Endodermal cell (in vitro differentiated cells): ENCODE measurements around the gene LYST. TPM values are rescaled to one million over a fixed set of nuclear protein-coding genes. Genes with fewer than 3 reads are reported as not detected.

Experiments
- DNase-seq: peaks from one replicate; pipeline ENCODE4 v3.0.0-alpha.2; 2017
- H3K27ac ChIP-seq: 2 replicates; pipeline ENCODE4 v1.5.1; 2013; ENCODE audit warnings: mild to moderate bottlenecking, low read depth, low read length, moderate library complexity
- H3K27me3 ChIP-seq: 2 replicates; pipeline ENCODE4 v1.6.1; 2013; ENCODE audit warnings: mild to moderate bottlenecking, low read length, moderate library complexity; ENCODE audit not compliant: insufficient read depth, control insufficient read depth, poor library complexity, severe bottlenecking
- H3K36me3 ChIP-seq: 2 replicates; pipeline ENCODE4 v1.7.0; 2013; ENCODE audit warnings: mild to moderate bottlenecking, low read length, moderate library complexity; ENCODE audit not compliant: control insufficient read depth, insufficient read depth
- H3K4me1 ChIP-seq: one replicate; pipeline ENCODE4 v1.7.0; 2013; ENCODE audit warnings: low read length; ENCODE audit not compliant: control insufficient read depth, insufficient read depth
- H3K4me3 ChIP-seq: 2 replicates; pipeline ENCODE4 v1.5.1; 2013; ENCODE audit warnings: mild to moderate bottlenecking, low read length, moderate library complexity
- H3K9ac ChIP-seq: 2 replicates; pipeline ENCODE4 v1.6.1; 2013; ENCODE audit warnings: mild to moderate bottlenecking, low read length, moderate library complexity; ENCODE audit not compliant: poor library complexity, severe bottlenecking; ENCODE audit errors: extremely low read depth
- H3K9me3 ChIP-seq: 2 replicates; pipeline ENCODE4 v1.6.1; 2013; ENCODE audit warnings: mild to moderate bottlenecking, low read length, moderate library complexity; ENCODE audit not compliant: control insufficient read depth
- H3K27ac Mint-ChIP-seq: 2 replicates; pipeline ENCODE4 v1.8.0; 2020; ENCODE audit warnings: mixed read lengths
- H3K27me3 Mint-ChIP-seq: 2 replicates; pipeline ENCODE4 v1.8.0; 2021; ENCODE audit warnings: mild to moderate bottlenecking, mixed read lengths; ENCODE audit not compliant: insufficient read depth
- H3K36me3 Mint-ChIP-seq: 2 replicates; pipeline ENCODE4 v1.8.0; 2020; ENCODE audit warnings: low read depth, mixed read lengths
- H3K4me1 Mint-ChIP-seq: 2 replicates; pipeline ENCODE4 v1.8.0; 2020; ENCODE audit warnings: mixed read lengths
- H3K4me3 Mint-ChIP-seq: 2 replicates; pipeline ENCODE4 v1.8.0; 2020; ENCODE audit warnings: mild to moderate bottlenecking, moderate library complexity, mixed read lengths
- H3K9me3 Mint-ChIP-seq: 2 replicates; pipeline ENCODE4 v1.8.0; 2020; ENCODE audit warnings: mild to moderate bottlenecking, mixed read lengths
- CTCF ChIP-seq: fragments of 200-600 bp; sonication (generic); conservative IDR thresholded peaks from 2 replicates; pipeline ENCODE4 v1.5.0; 2021; ENCODE audit warnings: antibody characterized with exemption, mild to moderate bottlenecking
- WGBS, 2 experiments: methylation state at CpG; one replicate each; pipeline versions ENCODE4 v1.1.5 to v1.1.7; 2013; ENCODE audit warnings: missing lambda C conversion rate in 2 of 2, mixed read lengths in 1 of 2; ENCODE audit not compliant: insufficient coverage in 1 of 2, insufficient read length in 1 of 2; 5-methylcytosine and 5-hydroxymethylcytosine counted together
- total RNA-seq, 2 donors: library from RNA; stranded (reverse); fragmentation: NEBNext Ultra II Directional in 1 of 2; extraction: Animal tissue kit (Norgen Biotek cat#: 25700) in 1 of 2; gene quantifications; 2 replicates in 1 of 2; 3 replicates in 1 of 2; pipeline ENCODE4 v1.2.1, GENCODE V29; 2021

LYST gene
- total RNA-seq, 2 donors from 2014 or later: 2.5 to 6.8 TPM

DNA sequence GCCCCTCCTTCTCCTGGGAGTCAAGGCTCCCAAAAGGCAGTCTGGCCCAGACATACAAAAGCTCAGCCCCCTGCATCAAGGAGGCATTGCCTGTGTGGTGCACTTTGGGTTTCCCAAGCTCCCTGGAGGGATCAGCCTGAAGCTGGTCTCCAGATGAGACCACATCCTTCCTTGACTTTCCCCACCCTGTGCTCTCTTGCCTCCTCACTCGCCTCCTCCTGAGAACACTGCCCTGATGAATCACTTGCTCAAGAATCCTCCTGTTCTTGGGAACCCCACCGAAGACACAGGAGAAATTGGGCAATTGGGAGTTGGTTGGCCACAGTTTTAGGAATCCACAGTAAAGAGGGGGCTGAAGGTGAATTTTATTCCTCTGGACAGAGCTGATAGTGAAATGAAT is 34.8 kb upstream of the LYST start:
- no peak for DNase-seq
- 95 to 100% methylated on average over 1 to 2 of the region's 2 CpGs for WGBS, 2 experiments
- Histone ChIP-seq H3K4me3 (no peak overlapping the region), H3K27me3 (no peaks in the 10 kb centered on the region), H3K9me3 (no peaks in the 10 kb centered on the region), H3K36me3 (no peaks in the 10 kb centered on the region), H3K9ac (no peak overlapping the region), H3K27ac (no peak overlapping the region), H3K4me1 (no peaks in the 10 kb centered on the region)
- peaks cover 2% of the 10 kb centered on the region for H3K27me3 Mint-ChIP-seq
- H3K4me1 Mint-ChIP-seq: peaks cover 16% of the 10 kb centered on the region
- H3K4me3 Mint-ChIP-seq: no peak overlapping the region
- peak overlapping the region; percentile 79 for H3K27ac Mint-ChIP-seq
- no peaks in the 10 kb centered on the region for H3K36me3 Mint-ChIP-seq
- H3K9me3 Mint-ChIP-seq: no peaks in the 10 kb centered on the region
- no peak for TF ChIP-seq CTCF

DNA sequence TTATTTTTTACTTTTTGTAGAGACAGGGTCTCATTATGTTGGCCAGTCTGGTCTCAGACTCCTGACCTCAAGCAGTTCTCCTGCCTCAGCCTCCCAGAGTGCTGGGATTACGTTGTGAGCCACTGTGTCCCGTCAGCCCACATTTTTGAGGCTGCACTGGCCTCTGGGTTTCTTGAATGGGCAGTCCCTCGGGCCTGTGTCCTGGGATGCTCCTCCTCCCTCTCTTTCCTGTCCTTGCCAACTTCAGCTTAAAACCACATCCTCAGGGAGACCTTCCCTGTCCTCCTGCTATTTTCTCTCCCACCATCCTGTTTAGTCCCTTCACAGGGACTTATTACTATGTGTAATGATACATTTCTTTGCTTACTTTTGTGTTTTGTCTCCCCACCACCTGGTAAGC is 31.4 kb upstream of the LYST start:
- no peak overlapping the region for H3K4me3 Mint-ChIP-seq
- H3K27me3 Mint-ChIP-seq: peaks cover 2% of the 10 kb centered on the region
- Histone ChIP-seq H3K27me3 (no peaks in the 10 kb centered on the region), H3K4me1 (peaks cover 6% of the 10 kb centered on the region), H3K9me3 (no peaks in the 10 kb centered on the region), H3K27ac (no peak overlapping the region), H3K36me3 (no peaks in the 10 kb centered on the region), H3K4me3 (no peak overlapping the region), H3K9ac (no peak overlapping the region)
- peak overlapping the region; percentile 24 for H3K27ac Mint-ChIP-seq
- peaks cover 26% of the 10 kb centered on the region for H3K4me1 Mint-ChIP-seq
- TF ChIP-seq CTCF: no peak
- no peak for DNase-seq
- WGBS, 2 experiments: 92 to 93% methylated on average over 3 of the region's 3 CpGs
- H3K36me3 Mint-ChIP-seq: no peaks in the 10 kb centered on the region
- no peaks in the 10 kb centered on the region for H3K9me3 Mint-ChIP-seq

DNA sequence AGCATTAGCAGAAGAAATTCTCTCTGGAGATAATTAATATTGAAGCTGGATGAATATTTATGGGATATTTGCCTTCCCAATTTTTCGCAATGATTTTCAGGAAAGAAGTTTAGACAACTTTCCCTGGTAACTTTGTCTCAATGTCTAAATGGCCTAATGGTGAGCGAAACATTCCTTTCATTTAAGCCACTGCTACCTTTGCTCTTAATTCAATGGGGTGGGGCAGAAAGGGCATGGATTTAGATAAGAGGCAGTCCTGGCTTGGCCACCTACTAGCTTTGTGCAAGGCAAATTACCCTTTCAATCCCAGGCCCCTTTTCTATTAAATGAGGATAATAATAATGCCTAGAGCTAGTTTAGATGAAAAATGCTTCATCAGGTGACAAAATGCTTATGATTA is 27.1 kb upstream of the LYST start:
- H3K27me3 ChIP-seq: no peaks in the 10 kb centered on the region
- H3K9me3 ChIP-seq: no peaks in the 10 kb centered on the region
- Mint-ChIP-seq H3K36me3 (no peaks in the 10 kb centered on the region), H3K4me3 (no peak overlapping the region), H3K27me3 (no peaks in the 10 kb centered on the region), H3K4me1 (peaks cover 24% of the 10 kb centered on the region), H3K9me3 (no peaks in the 10 kb centered on the region), H3K27ac (no peak overlapping the region)
- peaks cover 16% of the 10 kb centered on the region for H3K4me1 ChIP-seq
- no peak overlapping the region for H3K27ac ChIP-seq
- no peak overlapping the region for H3K9ac ChIP-seq
- TF ChIP-seq CTCF: no peak
- 83 to 100% methylated on average over 1 to 2 of the region's 2 CpGs for WGBS, 2 experiments
- peak overlapping the region; percentile 28 for H3K4me3 ChIP-seq
- H3K36me3 ChIP-seq: no peaks in the 10 kb centered on the region
- DNase-seq: no peak
